CD4-positive, alpha-beta T cell treated with Interleukin-12 subunit alpha and Interleukin-12 subunit beta, for 1 hour (primary cell): ENCODE measurements around the gene PROSER2.
"Not testable (repeated sequence)": the region's sequence is repeated elsewhere in the genome, so short reads cannot be mapped to it uniquely, and the experiment has no call there.

Experiments
- DNase-seq: peaks from one replicate; pipeline ENCODE4 v3.0.0-alpha.2; 2020

The PROSER2 gene

DNA sequence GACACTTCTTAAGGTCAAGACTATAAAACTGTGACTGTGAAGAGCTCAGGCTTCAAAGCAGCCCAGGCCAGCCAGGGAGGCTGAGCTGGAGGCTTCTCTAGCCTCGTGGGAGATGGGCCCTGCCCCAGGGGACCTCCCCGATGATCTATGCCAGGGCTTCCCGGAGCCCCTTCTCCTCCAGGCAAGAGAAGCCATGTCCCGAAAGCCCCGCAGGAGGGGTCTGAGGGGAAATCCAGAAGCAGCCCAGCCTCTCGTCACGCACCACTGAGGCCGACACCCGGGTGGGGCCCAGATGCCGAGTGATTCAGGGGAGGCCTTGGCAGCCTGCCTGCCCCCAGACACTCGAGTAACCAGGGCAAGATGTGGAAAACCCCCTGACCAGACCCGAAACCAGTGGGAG is 63.7 kb downstream of the PROSER2 start:
- no peak for DNase-seq

DNA sequence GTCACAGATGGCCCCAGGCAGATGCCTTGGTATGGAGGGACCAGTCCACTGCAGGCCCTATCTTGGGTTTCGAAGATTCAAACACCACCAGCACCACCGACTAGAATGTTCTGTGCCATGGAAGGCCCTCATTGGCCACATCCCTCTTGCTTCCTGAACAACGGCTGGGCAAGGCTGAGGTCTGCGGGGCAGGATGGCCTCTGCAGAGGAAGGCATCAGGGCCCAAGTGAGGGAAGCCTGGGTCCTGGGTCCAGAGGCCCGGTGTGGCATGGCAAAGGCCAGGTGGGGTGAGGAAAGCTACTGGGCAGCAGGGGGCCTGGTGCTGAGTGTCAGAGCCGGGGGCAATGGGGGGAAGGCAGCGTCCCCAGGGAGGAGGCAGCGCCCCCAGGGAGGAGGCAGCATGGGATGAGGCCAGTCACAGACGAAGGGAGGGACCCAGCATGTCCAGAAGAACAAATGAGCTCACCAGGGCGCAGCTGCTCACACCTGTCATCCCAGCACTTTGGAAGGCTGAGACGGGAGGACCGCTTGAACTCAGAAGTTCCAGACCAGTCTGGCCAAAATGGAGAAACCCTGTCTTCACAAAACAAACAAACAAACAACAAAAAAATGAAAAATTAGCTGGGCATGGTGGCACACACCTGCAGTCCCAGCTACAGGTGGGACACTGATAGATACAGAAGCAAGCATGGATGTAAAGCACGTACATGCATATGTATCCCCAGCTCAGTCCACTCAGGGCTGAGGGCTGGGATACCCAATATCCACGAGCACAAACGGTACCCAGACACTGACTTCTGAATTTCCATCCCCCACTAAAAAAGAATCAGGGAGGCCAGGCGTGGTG is 64.4 kb downstream of the PROSER2 start:
- DNase-seq, result no peak

- DNase-seq, result not testable (repeated sequence)
These were observed 66.1 kb downstream of the PROSER2 start for GRCh38 chr10:11889263-11889662.

DNA sequence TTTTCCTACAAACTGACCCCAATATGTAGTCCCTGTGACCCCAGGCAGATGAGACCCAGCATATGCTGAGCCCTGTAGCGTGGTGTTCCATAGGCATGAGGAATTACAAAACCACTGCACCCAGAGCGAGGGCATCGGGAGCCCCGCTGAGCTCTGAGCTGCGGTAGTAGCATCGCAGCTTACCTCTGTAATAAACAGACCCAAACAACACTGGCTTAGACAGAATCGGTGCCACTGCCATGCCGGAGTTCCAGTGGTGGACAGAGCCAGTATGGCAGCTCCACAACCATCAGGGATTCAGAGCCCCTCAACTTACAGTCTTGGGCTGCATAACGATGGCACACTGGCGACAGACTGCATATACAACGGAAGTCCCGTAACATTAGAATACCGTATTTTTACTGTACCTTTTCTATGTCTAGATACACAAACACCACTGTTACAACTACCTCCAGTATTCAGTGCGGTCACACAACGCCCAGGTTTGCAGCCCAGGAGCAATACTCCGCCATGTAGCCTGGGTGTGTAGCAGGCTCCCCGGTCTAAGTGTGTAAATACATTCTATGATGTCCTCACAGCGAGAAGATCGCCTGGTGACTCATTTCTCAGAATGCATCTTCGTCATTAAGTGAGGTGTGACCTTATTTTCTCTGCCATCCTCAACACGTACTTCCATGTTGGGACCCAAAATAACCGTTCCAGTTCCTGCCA is 68.8 kb downstream of the PROSER2 start:
- no peak for DNase-seq

DNA sequence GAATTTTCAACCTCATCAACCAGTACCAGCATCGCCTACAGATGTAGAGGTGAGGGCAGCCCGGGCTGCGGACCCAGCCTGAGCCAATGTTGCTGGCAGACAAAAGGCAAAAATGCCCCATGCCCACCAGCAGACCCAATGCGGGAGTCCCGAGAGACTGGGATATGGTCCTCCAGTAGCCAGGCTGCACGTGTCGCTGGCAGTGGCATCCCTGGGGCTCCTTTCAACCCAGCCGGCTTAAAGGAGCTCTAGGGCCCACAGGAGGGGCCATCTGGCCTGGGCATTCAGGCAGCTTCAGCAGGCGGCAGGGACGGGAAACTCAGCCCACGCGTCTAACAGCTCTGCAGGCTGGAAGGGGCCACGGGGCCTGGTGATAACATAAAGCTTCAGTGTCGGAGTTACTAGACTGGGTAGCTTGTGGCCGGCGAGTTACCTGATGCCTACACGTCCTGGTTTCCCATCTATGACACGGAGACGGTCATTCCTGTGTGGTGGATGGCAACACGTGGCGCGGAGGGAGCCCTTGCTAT is 70.7 kb downstream of the PROSER2 start:
- no peak for DNase-seq

DNA sequence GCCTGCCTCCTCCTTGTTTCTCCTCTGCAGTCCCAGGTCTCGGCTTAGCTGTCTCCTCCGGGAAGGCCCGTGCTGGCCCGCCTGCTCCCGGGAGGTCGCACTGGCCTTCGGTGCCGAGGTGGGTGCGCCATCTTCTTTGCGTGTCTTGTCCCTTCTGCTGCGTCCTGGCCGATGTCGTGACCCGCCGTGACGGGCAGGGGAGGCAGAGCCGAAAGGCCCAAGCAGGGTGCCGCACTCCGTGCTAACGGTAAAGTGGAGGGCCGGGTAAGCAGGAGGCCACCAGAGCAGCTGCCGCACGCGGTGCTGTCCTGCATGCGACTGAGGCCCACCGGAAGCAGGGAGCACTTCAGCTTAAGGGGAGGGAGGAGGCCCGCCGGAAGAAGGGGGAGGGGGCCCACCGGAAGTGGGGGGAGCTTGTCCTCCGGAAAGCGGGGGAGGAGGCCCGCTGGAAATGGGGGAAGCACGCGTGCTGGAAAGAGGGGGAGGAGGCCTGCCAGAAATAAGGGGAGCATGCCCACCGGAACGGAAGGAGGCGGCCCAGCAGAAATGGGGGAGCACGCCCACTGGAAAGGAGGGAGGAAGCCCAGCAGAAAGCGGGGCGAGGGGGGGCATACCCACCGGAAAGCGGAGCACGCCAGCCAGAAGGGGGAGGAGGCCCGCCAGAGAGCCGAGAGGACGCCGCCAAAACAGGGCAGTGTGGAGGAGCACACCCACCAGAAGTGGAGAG is 71.4 kb downstream of the PROSER2 start:
- no peak for DNase-seq

DNA sequence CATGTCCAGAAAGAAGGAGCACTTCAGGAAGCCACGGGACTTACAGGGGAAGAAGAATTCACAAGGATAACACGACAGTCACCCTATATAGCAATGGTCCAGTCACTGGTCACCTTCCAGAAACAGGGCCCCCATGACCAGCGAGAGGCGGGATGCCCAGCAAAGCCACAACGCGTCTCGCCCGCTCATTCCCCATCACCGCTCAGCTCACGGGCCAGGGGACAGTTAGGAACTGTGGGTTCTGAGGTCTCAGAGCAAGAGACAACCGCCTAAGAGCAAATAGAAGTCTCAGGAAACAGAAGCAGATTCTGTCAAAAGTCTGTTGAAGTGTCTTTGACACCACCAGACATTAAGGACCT is 71.9 kb downstream of the PROSER2 start:
- DNase-seq, result no peak

DNA sequence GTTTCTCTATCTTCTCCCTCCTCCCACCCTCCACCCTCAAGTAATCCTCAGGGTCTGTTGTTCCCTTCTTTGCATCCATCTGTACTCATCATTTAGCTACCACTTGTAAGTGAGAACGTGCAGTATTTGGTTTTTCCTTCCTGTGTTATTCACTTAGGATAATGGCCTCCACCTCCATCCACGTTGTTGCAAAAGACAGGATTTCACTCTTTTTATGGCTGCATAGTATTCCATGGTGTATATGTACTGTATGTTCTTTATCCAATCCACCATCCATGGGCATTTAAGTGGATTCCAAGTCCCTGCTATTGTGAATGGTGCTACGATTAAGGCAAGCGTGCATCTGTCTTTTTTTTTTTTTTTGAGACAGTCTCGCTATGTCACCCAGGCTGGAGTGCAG is 72.4 kb downstream of the PROSER2 start:
- DNase-seq, result no peak

DNA sequence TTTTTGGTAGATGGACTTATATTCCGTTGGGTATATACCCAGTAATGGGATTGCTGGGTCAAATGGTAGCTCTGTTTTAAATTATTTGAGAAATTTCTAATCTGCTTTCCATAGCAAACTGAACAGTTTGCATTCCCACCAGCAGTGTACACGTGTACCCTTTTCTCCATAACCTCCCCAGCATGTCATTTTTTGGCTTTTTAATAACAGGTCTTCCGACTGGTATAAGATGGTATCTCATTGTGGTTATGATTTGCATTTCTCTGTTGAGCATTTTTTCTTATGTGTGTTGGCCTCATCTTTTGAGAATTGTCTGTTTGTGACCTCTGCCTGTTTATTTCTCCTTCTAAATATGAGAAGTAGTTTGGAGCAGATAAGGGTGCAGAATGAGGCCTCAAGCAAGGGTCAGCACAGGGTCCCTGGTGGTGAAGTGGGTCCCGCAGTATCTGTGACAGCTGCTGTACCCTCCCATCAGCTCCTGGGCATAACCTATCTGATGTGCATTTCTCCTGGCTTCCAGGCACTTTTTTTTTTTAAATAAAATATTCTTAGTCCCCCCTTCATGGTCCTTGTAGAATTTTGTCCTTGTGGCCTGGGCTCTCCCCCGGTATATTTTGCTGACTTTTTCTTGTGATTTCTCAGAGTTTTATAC is 73.5 kb downstream of the PROSER2 start:
- DNase-seq, result no peak

GRCh38 chr10:11898033-11898371 is 74.8 kb downstream of the PROSER2 start:
- DNase-seq, result no peak

DNA sequence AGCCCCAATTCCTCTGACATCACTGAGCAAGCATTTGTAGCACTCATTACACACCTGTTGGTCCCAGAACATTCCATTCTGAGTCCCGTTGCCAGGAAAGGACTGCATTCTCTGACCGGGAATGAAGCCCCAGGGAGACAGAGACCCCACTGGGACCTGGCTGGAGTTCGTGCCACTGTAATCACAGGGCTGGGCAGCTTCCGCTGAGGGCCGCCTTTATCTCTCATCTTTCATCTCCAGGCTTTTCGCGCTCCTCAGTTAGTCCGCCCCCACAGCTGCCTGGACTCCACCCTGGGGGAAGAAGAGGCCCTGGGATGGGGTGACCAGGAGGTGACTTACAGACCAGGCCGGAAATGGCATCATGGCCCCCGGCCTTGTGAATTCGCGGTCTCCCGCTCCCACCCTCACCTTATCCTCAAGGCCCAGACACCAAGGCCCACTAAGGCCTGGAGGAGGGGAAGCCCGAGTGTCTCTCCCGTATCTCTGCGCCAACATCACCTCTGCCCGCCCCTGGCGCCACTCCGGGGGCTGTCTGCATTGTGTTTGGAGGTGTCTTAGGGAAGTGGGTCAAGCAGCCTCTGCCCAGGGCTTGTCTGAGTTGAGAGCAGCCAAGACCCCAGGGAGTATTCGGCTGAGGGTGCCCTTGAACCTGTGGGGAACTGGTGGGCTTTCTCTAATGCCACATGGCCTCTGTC is 75.4 kb downstream of the PROSER2 start:
- DNase-seq, result no peak

DNA sequence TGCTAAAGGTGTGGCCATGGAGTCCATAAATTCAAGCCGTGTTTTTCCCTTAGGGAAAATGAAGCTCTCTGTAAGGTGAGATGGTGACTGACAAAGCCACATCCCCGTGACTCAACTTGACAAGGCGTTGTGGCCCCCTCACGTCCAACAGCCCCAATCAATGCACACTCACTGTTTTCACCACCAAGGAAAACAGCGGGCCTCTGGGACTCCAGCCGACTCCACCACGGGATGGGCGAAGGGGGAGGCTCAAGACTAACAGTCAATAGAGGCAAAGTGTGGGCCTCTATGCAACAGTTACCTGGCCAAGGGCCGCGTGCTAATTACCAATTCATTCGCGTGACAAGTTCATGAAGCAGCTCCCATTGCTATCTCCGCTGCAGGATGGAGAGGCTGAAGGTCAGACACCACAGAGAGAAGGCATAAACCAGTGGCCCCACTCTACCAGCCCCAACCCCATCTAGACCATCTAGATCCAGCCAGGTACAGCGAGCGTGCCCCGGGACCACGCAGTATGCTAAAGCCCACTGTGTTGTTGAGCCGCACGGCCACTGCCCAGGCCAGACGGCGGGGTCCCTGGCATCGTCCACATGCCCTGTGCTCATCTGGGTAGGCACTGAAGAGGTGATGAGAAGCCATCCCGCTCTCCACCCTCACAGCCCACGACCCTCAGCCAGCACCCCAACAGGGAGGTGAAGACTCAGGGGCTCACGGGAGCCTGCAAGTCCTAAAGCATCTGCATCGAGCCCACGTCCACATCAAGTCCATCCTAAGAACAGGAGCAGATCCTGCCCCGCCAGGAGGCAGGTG is 76.1 kb downstream of the PROSER2 start:
- no peak for DNase-seq

- DNase-seq, result no peak
These were observed 77.8 kb downstream of the PROSER2 start for GRCh38 chr10:11901036-11901301.

DNA sequence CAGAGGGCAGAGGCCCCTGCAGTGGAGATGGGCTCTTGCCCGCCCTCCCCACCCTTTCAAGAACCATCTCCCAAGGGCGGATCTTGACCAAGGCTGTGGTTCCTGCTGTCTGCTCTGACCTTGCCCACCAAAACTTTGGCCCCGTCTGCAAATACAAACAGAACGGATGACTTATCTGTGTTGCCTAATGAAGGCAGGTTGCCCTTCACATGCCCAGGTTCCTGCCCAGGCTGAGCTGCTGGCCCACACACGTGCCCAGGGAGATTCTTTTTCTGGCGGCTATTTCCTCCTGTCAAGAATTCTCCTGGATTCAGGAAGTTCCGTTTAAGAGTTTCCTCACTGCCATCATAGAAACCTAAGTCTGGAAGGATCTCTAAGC is 78.3 kb downstream of the PROSER2 start:
- DNase-seq, result no peak

GRCh38 chr10:11901833-11902475 is 78.8 kb downstream of the PROSER2 start:
- no peak for DNase-seq

DNA sequence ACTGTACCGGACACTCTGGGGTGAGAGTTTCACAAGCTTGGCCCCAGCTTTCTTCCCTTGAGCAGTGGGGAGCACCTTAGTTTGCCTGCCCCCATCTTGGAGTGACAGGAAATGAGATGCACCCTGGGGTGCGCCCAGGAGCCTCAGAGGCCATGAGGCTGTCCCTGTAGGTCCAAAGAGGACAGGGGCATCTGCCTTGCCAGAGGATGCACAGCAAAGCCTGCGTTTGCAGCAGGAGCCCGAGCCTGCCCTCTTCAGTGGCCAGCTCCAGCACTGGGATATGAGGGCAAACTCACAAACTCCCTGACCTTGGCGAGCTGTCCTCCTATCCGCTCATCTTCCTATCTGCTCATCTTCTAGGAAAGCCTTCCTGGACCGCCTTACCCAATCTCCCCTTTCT is 79.5 kb downstream of the PROSER2 start:
- DNase-seq, result no peak

DNA sequence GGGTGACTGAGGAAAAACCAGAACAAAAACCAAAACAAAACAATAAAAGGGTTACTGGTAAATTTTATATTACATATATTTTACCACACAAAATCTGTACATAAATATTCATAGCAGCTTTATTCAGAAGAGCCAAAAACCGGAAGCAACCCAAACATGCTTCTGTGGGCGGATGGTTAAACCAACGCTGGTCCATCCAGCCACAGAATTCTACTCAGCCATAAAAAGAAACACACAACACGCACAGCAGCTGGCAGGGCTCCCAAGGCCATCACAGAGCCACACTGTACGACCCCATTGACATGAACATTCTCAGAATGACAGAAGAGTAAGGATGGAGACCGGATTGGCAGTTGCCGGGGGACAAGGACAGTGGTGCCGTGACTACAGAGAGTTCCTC is 83.6 kb downstream of the PROSER2 start:
- DNase-seq, result no peak

GRCh38 chr10:11907914-11908313 is 84.8 kb downstream of the PROSER2 start:
- no peak for DNase-seq

- no peak for DNase-seq
These were observed 85.4 kb downstream of the PROSER2 start for GRCh38 chr10:11908536-11908935.

GRCh38 chr10:11908991-11909390 is 85.8 kb downstream of the PROSER2 start:
- no peak for DNase-seq

- no peak for DNase-seq
These were observed 86.5 kb downstream of the PROSER2 start for GRCh38 chr10:11909618-11910017.
